ENCODE measurements around the gene GTPBP10.

GTPBP10 gene

DNA sequence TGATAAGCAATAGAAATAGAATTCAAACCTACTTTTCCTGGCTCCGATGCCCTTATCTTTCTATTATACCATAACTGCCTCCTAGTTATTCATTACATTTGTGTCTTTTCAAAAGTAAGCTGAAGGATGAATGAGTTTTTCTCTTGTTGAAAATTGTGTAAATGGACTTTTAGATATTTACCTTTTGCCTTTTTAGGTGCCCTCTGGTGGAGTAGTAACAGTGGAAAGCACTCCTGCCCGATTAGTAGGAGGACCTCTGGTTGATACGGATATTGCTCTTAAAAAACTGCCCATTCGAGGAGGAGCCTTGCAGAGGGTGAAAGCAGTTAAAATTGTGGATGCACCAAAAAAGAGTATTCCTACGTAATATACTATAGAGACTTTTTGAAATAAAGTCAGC is 36.6 kb upstream of the GTPBP10 start:
- Histone ChIP-seq H3K4me2 (ENCODE audit: low read length) (no peak overlapping the region), H3K4me1 (ENCODE audit: control insufficient read depth, low read length) (no peaks in the 10 kb centered on the region), H3K36me3 (ENCODE audit: control insufficient read depth, low read length) (no peaks in the 10 kb centered on the region), H3K27me3 (ENCODE audit: control insufficient read depth, low read length) (0 out of 2 replicates have a peak, but pooled peaks cover 8% of the 10 kb centered on the region), H3K9me3 (ENCODE audit: control insufficient read depth, insufficient read depth, low read length) (no peaks in the 10 kb centered on the region), H4K20me1 (ENCODE audit: control insufficient read depth, insufficient read depth, low read depth, low read length) (no peaks in the 10 kb centered on the region), H3F3A (ENCODE audit: control insufficient read depth, insufficient read depth) (no peaks in the 10 kb centered on the region), H3K4me3 (ENCODE audit: low read length) (no peak overlapping the region), H3K79me2 (ENCODE audit: control insufficient read depth, low read length) (no peaks in the 10 kb centered on the region), H3K27ac (ENCODE audit: low read depth, low read length) (no peak overlapping the region), H3K9me2 (replicated peaks; ENCODE audit: control insufficient read depth, low read length) (no peaks in the 10 kb centered on the region)
- TF ChIP-seq EZH2phosphoT487 (IDR thresholded peaks at IDR 0.05; ENCODE audit: borderline replicate concordance, low read length): no peak
- TF ChIP-seq, protein P1, sequence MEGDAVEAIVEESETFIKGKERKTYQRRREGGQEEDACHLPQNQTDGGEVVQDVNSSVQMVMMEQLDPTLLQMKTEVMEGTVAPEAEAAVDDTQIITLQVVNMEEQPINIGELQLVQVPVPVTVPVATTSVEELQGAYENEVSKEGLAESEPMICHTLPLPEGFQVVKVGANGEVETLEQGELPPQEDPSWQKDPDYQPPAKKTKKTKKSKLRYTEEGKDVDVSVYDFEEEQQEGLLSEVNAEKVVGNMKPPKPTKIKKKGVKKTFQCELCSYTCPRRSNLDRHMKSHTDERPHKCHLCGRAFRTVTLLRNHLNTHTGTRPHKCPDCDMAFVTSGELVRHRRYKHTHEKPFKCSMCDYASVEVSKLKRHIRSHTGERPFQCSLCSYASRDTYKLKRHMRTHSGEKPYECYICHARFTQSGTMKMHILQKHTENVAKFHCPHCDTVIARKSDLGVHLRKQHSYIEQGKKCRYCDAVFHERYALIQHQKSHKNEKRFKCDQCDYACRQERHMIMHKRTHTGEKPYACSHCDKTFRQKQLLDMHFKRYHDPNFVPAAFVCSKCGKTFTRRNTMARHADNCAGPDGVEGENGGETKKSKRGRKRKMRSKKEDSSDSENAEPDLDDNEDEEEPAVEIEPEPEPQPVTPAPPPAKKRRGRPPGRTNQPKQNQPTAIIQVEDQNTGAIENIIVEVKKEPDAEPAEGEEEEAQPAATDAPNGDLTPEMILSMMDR (IDR thresholded peaks at IDR 0.05; ENCODE audit: low read depth, low read length, poor library complexity, severe bottlenecking): no peak

DNA sequence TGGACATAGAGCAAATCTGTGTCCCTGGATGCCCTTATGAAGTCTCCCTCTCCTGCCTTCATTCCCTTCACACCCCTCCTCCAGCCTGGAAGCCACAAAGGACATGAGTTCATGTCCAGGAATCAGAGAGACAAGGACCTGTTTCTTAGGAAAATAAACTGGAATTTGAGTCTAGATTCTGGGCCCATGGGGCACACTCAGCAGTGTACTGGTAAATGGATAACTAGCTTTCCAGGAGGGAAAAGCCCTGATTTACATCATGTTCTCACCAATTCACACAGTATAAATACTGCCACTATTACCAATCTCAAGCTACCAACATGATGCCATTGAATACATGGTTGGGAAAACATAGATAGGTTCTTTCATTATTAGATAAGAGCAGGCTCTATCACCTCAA is 35.3 kb upstream of the GTPBP10 start:
- Histone ChIP-seq H3F3A (ENCODE audit: control insufficient read depth, insufficient read depth) (no peaks in the 10 kb centered on the region), H3K36me3 (ENCODE audit: control insufficient read depth, low read length) (no peaks in the 10 kb centered on the region), H3K79me2 (ENCODE audit: control insufficient read depth, low read length) (no peaks in the 10 kb centered on the region), H3K9me2 (replicated peaks; ENCODE audit: control insufficient read depth, low read length) (no peaks in the 10 kb centered on the region), H3K27ac (ENCODE audit: low read depth, low read length) (no peak overlapping the region), H3K4me3 (ENCODE audit: low read length) (no peak overlapping the region), H3K9me3 (ENCODE audit: control insufficient read depth, insufficient read depth, low read length) (no peaks in the 10 kb centered on the region), H3K4me1 (ENCODE audit: control insufficient read depth, low read length) (no peaks in the 10 kb centered on the region), H3K27me3 (ENCODE audit: control insufficient read depth, low read length) (0 out of 2 replicates have a peak, but pooled peaks cover 10% of the 10 kb centered on the region), H4K20me1 (ENCODE audit: control insufficient read depth, insufficient read depth, low read depth, low read length) (no peaks in the 10 kb centered on the region), H3K4me2 (ENCODE audit: low read length) (no peak overlapping the region)
- no peak for TF ChIP-seq EZH2phosphoT487 (IDR thresholded peaks at IDR 0.05; ENCODE audit: borderline replicate concordance, low read length)
- TF ChIP-seq, protein P1 (IDR thresholded peaks at IDR 0.05; ENCODE audit: low read depth, low read length, poor library complexity, severe bottlenecking): no peak

DNA sequence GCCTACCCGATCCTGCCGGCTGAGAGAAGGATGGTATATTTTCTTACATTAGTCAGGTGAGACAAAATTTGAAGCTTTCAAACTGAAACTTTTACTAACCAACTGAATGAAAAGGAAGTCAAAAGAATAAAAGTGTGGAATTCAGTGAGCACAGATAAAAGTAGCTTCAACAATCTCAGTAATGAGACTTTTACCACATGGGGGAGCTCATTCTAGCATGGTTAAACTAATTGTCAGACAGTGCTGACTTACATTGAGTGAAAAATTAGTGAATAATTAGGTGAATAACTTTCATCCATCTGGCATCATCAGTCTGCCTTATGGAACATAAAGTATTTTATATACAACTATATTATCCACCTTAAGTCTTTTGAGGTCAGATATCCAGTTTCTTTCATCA is 33.8 kb upstream of the GTPBP10 start:
- no peaks in the 10 kb centered on the region for H3K9me3 ChIP-seq (ENCODE audit: control insufficient read depth, insufficient read depth, low read length)
- H3K27me3 ChIP-seq (ENCODE audit: control insufficient read depth, low read length): peaks cover 14% of the 10 kb centered on the region; the same call in 1 of the 2 replicates
- no peak overlapping the region for H3K4me3 ChIP-seq (ENCODE audit: low read length)
- H3K79me2 ChIP-seq (ENCODE audit: control insufficient read depth, low read length): no peaks in the 10 kb centered on the region
- H3K9me2 ChIP-seq (replicated peaks; ENCODE audit: control insufficient read depth, low read length): no peaks in the 10 kb centered on the region
- no peak overlapping the region for H3K27ac ChIP-seq (ENCODE audit: low read depth, low read length)
- H3K36me3 ChIP-seq (ENCODE audit: control insufficient read depth, low read length): no peaks in the 10 kb centered on the region
- no peak overlapping the region for H3K4me2 ChIP-seq (ENCODE audit: low read length)
- no peaks in the 10 kb centered on the region for H4K20me1 ChIP-seq (ENCODE audit: control insufficient read depth, insufficient read depth, low read depth, low read length)
- no peaks in the 10 kb centered on the region for H3K4me1 ChIP-seq (ENCODE audit: control insufficient read depth, low read length)
- no peaks in the 10 kb centered on the region for H3F3A ChIP-seq (ENCODE audit: control insufficient read depth, insufficient read depth)
- TF ChIP-seq, protein P1 (IDR thresholded peaks at IDR 0.05; ENCODE audit: low read depth, low read length, poor library complexity, severe bottlenecking): peak; percentile 62
- no peak for TF ChIP-seq EZH2phosphoT487 (IDR thresholded peaks at IDR 0.05; ENCODE audit: borderline replicate concordance, low read length)

Data from DOHH2 (cell line).